ENCODE measurements around the gene MERTK. TPM values are rescaled to one million over a fixed set of nuclear protein-coding genes. Genes with fewer than 3 reads are reported as not detected.

Gene MERTK
- total and polyA plus RNA-seq, 2 donors from 2014 or later, result 9.2 to 32.2 TPM

DNA sequence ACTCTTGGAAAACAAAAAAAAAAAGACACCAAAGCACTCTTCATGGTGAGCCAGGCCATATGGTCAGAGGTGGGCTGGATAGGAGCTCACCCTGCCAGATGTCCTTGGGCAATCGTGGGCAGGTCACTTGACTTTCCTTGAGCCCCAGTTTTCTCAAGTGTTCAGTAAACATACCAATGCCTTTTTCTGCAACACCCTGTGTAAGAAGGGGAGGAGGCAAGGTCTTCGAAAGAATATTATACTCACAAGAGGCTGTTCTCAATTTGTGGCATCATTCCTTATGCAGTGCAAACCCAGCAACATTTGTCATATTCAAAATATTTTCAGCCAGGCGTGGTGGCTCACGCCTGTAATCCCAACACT, 133.8 kb downstream of the MERTK start:
- Histone ChIP-seq H3K27ac (ENCODE audit: low read depth in 2 of 2, low read length in 2 of 2) (peak overlapping the region in 1 of 2 donors; percentile 39), H3K36me3 (ENCODE audit: control insufficient read depth in 2 of 3, insufficient read depth in 3 of 3, low read length in 3 of 3) (peaks cover 0 to 2% (median 0%) of the 10 kb centered on the region in 3 donors), H3K27me3 (ENCODE audit: control insufficient read depth, insufficient read depth, low read length) (no peaks in the 10 kb centered on the region), H3K9me3 (ENCODE audit: control insufficient read depth in 2 of 3, insufficient read depth in 1 of 3, low read length in 3 of 3) (no peaks in the 10 kb centered on the region), H3K4me1 (ENCODE audit: control insufficient read depth in 2 of 3, insufficient read depth in 2 of 3, low read depth in 1 of 3, low read length in 3 of 3) (peaks cover 0 to 12% (median 5%) of the 10 kb centered on the region in 3 donors), H3K4me3 (ENCODE audit: low read length in 3 of 3) (peak overlapping the region in 1 of 3 donors; percentile 5), H3K9ac (ENCODE audit: low read length in 3 of 3) (no peak overlapping the region)
- DNase-seq (no peak), FAIRE-seq (no peak)
- TF ChIP-seq, protein P1, sequence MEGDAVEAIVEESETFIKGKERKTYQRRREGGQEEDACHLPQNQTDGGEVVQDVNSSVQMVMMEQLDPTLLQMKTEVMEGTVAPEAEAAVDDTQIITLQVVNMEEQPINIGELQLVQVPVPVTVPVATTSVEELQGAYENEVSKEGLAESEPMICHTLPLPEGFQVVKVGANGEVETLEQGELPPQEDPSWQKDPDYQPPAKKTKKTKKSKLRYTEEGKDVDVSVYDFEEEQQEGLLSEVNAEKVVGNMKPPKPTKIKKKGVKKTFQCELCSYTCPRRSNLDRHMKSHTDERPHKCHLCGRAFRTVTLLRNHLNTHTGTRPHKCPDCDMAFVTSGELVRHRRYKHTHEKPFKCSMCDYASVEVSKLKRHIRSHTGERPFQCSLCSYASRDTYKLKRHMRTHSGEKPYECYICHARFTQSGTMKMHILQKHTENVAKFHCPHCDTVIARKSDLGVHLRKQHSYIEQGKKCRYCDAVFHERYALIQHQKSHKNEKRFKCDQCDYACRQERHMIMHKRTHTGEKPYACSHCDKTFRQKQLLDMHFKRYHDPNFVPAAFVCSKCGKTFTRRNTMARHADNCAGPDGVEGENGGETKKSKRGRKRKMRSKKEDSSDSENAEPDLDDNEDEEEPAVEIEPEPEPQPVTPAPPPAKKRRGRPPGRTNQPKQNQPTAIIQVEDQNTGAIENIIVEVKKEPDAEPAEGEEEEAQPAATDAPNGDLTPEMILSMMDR (IDR thresholded peaks at IDR 0.05; ENCODE audit: borderline replicate concordance, extremely low read depth, insufficient read depth), result no peak
- intact Hi-C loops (cut with DNase I), result no loop called here

GRCh38 chr2:112032689-112033465, 134.5 kb downstream of the MERTK start:
- TF ChIP-seq, protein P1 (IDR thresholded peaks at IDR 0.05; ENCODE audit: borderline replicate concordance, extremely low read depth, insufficient read depth), result no peak
- H3K4me3 ChIP-seq (ENCODE audit: low read length in 3 of 3), result no peak overlapping the region
- FAIRE-seq, result no peak
- DNase-seq, result no peak
- H3K27ac ChIP-seq (ENCODE audit: low read depth in 2 of 2, low read length in 2 of 2), result no peak overlapping the region
- H3K9me3 ChIP-seq (ENCODE audit: control insufficient read depth in 2 of 3, insufficient read depth in 1 of 3, low read length in 3 of 3), result no peaks in the 10 kb centered on the region
- H3K4me1 ChIP-seq (ENCODE audit: control insufficient read depth in 2 of 3, insufficient read depth in 2 of 3, low read depth in 1 of 3, low read length in 3 of 3), result peaks cover 0 to 12% (median 5%) of the 10 kb centered on the region in 3 donors
- peaks cover 0 to 2% (median 0%) of the 10 kb centered on the region in 3 donors for H3K36me3 ChIP-seq (ENCODE audit: control insufficient read depth in 2 of 3, insufficient read depth in 3 of 3, low read length in 3 of 3)
- H3K9ac ChIP-seq (ENCODE audit: low read length in 3 of 3), result no peak overlapping the region
- no peaks in the 10 kb centered on the region for H3K27me3 ChIP-seq (ENCODE audit: control insufficient read depth, insufficient read depth, low read length)
- intact Hi-C loops (cut with DNase I), result no loop called here

DNA sequence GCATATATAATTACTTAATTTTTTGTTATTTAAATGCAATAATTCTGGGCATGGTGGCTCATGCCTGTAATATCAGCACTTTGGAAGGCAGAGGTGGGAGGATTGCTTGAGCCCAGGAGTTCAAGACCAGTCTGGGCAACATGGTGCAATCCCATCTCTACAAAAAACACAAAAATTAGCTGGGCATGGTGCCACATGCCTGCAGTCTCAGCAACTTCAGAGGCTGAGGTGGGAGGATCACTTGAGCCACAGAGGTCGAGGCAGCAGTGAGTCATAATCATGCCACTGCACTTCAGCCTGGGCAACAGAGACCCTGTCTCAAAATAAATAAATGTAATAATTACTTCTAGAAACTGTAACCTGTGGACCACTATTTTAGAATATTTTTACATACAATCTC, 135.2 kb downstream of the MERTK start:
- Histone ChIP-seq H3K27ac (ENCODE audit: low read depth in 2 of 2, low read length in 2 of 2) (no peak overlapping the region), H3K9me3 (ENCODE audit: control insufficient read depth in 2 of 3, insufficient read depth in 1 of 3, low read length in 3 of 3) (no peaks in the 10 kb centered on the region), H3K9ac (ENCODE audit: low read length in 3 of 3) (no peak overlapping the region), H3K27me3 (ENCODE audit: control insufficient read depth, insufficient read depth, low read length) (no peaks in the 10 kb centered on the region), H3K36me3 (ENCODE audit: control insufficient read depth in 2 of 3, insufficient read depth in 3 of 3, low read length in 3 of 3) (peaks cover 0 to under 1% (median 0%) of the 10 kb centered on the region in 3 donors), H3K4me1 (ENCODE audit: control insufficient read depth in 2 of 3, insufficient read depth in 2 of 3, low read depth in 1 of 3, low read length in 3 of 3) (peaks cover 0 to 12% (median 5%) of the 10 kb centered on the region in 3 donors), H3K4me3 (ENCODE audit: low read length in 3 of 3) (no peak overlapping the region)
- TF ChIP-seq, protein P1 (IDR thresholded peaks at IDR 0.05; ENCODE audit: borderline replicate concordance, extremely low read depth, insufficient read depth), result no peak
- DNase-seq, result no peak
- no peak for FAIRE-seq
- intact Hi-C loops (cut with DNase I), result no loop called here

Measured in kidney (tissue), 14 donors.